Right cardiac atrium (tissue), 5 donors: ENCODE measurements around the gene RCOR2. TPM values are rescaled to one million over a fixed set of nuclear protein-coding genes. Genes with fewer than 3 reads are reported as not detected.

Experiments used
- ATAC-seq, 2 donors: fragments of 200-7000 bp; cut with Tn5 transposase; one replicate each; pipeline versions ENCODE4 v1.8.0 to v1.9.1; 2020; ENCODE audit warnings: moderate library complexity in 2 of 2, mild to moderate bottlenecking in 1 of 2
- DNase-seq, 3 donors: peaks; one replicate each; pipeline ENCODE4 v3.0.0-alpha.2; 2020
- H3K27ac ChIP-seq: one replicate; pipeline ENCODE4 v1.5.1; 2013; ENCODE audit warnings: mild to moderate bottlenecking, low read length, control low read depth, moderate library complexity
- H3K27me3 ChIP-seq: one replicate; pipeline ENCODE4 v1.6.1; 2013; ENCODE audit not compliant: control insufficient read depth, insufficient read depth
- H3K4me1 ChIP-seq: one replicate; pipeline ENCODE4 v1.6.1; 2013; ENCODE audit warnings: low read length; ENCODE audit not compliant: control insufficient read depth, insufficient read depth
- H3K4me3 ChIP-seq: one replicate; pipeline ENCODE4 v1.5.1; 2013; ENCODE audit warnings: low read length, control low read depth
- H3K9me3 ChIP-seq: one replicate; pipeline ENCODE4 v1.6.1; 2013; ENCODE audit warnings: low read length; ENCODE audit not compliant: control insufficient read depth
- WGBS: extraction: QIAGEN DNeasy Blood & Tissue Kit; methylation state at CpG from one replicate; pipeline ENCODE4 v1.1.7; 2013; 5-methylcytosine and 5-hydroxymethylcytosine counted together
- intact Hi-C, 4 donors: fragments of 100-400 bp; cut with DNase I; formaldehyde crosslinking; loops; one replicate each; pipeline versions ENCODE4 v1.11.0 to v1.14.0; 2022 to 2023
- polyA plus RNA-seq: library from polyadenylated mRNA; stranded (reverse); fragments of 200-250 nt; gene quantifications from one replicate; pipeline ENCODE4 v1.2.3, GENCODE V29; 2013
- total RNA-seq, 4 donors: library from RNA; stranded (reverse); fragmentation: NEBNext Ultra II Directional; extraction: Animal tissue kit (Norgen Biotek cat#: 25700); gene quantifications; one replicate each; pipeline ENCODE4 v1.2.1, GENCODE V29; 2021
- donor health status: healthy with polysubstance abuse.
- donor health status: DM: no; HTN: yes; CAD: no.
- donor health status: DM: no; HTN: no; CAD: no.
- donor health status: DM: no; HTN: yes; CAD: no; lungs with severe emphysema.
- donor health status: DM: yes; HTN: yes; CAD: no.

Gene RCOR2
- total and polyA plus RNA-seq, 5 donors: 1.6 to 10.1 (median 7.5) TPM

- H3K4me1 ChIP-seq: peaks cover 17% of the 10 kb centered on the region
- no peaks in the 10 kb centered on the region for H3K9me3 ChIP-seq
- intact Hi-C loops: no loop called here
- WGBS: 24% methylated on average over 25 of the region's 25 CpGs
- no peak overlapping the region for H3K4me3 ChIP-seq
- no peaks in the 10 kb centered on the region for H3K27me3 ChIP-seq
- peak overlapping the region; percentile 72 for H3K27ac ChIP-seq
- peak; percentile 53 to 79 (median 74) for DNase-seq
- ATAC-seq: peak; percentile 68 to 81
These were observed 28.5 kb downstream of the RCOR2 start for GRCh38 chr11:63888170-63889086.

DNA sequence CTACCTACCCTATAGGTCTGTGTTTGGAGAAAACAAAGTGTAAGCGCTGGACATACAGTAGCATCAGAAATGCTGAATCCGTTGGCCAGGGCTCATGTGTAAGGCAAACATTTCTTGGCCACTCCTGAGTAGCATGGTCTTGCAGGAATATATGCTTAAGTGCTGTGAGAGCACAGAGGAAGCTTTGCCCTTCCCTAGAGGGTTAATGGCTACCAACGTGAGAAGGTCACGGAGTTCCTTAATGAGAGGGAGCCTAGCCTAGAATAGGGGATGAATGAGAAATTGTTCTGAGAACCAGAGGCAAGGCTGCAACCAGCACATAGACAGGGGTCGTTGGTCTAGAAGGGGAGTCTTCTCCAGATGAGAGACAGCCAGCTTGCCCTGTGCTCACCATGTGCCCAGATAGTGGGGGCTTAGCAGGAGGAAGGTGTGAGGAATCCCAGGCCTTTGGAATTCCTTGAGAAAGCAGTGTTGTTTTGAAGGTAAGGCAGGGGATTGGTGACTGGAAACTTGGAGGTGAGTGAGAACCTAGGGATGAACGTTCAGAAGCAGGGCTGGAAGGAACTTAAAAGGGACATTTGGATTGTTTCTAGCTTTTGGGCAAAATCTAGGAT lies 29.5 kb downstream of the RCOR2 start:
- peaks cover 17% of the 10 kb centered on the region for H3K4me1 ChIP-seq
- ATAC-seq (no peak), DNase-seq (peak in 1 of 3 donors; percentile 5)
- no peaks in the 10 kb centered on the region for H3K9me3 ChIP-seq
- H3K27ac ChIP-seq: peak overlapping the region; percentile 38
- H3K4me3 ChIP-seq: no peak overlapping the region
- no peaks in the 10 kb centered on the region for H3K27me3 ChIP-seq
- 40% methylated on average over 6 of the region's 6 CpGs for WGBS
- intact Hi-C loops: no loop called here

GRCh38 chr11:63884196-63884932 lies 32.6 kb downstream of the RCOR2 start:
- intact Hi-C loops: no loop called here
- DNase-seq (peak in 1 of 3 donors; percentile 7), ATAC-seq (no peak)
- Histone ChIP-seq H3K27me3 (no peaks in the 10 kb centered on the region), H3K27ac (no peak overlapping the region), H3K4me3 (no peak overlapping the region), H3K4me1 (peaks cover 21% of the 10 kb centered on the region), H3K9me3 (no peaks in the 10 kb centered on the region)
- 91% methylated on average over 4 of the region's 4 CpGs for WGBS

DNA sequence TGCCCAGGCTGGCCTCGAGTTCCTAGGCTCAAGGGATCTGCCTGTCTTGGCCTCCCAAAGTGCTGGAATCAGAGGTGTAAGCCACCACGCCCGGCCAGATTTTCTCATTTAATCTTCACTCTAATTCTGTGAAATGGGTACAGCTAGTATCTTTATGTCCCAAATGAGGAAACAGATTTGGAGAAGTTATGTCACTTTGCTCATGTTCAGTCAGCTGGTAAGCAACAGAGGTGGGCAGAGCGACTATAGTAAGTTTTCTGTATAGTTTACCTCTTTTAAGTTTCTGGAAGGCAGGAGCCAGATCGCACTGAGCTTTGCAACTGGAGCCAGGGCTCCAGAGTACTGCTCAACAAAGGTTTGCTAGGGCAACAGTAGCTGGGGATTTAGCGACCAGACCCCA lies 33.2 kb downstream of the RCOR2 start:
- Histone ChIP-seq H3K4me1 (peaks cover 23% of the 10 kb centered on the region), H3K27ac (no peak overlapping the region)
- intact Hi-C loops: no loop called here

DNA sequence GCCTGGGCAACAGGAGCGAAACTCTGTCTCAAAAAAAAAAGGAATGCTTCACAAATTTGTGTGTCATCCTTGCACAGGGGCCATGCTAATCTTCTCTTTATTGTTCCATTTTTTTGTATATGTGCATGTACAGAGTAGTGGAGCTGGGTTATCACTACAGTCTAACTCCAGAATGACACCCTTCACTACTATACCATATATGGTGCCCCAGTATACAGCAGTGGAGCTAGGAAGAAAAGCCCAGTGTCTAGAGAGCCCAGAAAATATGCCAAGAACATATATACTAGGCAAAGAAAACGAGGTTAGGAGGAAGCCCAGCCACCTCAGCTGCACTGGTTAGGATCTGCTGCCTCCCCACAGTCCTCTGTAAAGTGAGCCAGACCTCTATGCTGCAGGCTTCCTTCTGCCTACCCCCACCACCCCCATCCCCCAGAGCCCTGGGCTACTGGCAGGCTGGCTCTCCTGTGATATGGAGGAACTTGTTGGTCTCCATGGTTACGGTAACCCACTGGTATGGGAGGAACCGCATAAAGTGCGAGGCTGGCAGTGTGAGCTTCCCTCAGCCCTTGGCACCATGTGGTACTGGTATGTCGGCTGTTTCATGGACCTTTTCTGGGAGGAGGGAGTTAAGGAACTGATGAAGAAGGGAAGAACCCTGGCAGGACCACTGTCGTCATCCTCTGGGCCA lies 34.3 kb downstream of the RCOR2 start:
- no peak overlapping the region for H3K4me3 ChIP-seq
- H3K9me3 ChIP-seq: no peaks in the 10 kb centered on the region
- intact Hi-C loops: no loop called here
- no peaks in the 10 kb centered on the region for H3K27me3 ChIP-seq
- peak; percentile 50 to 51 for ATAC-seq
- no peak overlapping the region for H3K27ac ChIP-seq
- DNase-seq: peak in 2 of 3 donors; percentile 37 to 63
- peaks cover 15% of the 10 kb centered on the region for H3K4me1 ChIP-seq
- WGBS: 77% methylated on average over 7 of the region's 7 CpGs

More for the DNA sequence above, 33.2 kb downstream of the RCOR2 start:
- Histone ChIP-seq H3K27me3 (no peaks in the 10 kb centered on the region), H3K9me3 (no peaks in the 10 kb centered on the region), H3K4me3 (no peak overlapping the region)
- DNase-seq (peak in 1 of 3 donors; percentile 3), ATAC-seq (no peak)
- 90% methylated on average over 6 of the region's 6 CpGs for WGBS

DNA sequence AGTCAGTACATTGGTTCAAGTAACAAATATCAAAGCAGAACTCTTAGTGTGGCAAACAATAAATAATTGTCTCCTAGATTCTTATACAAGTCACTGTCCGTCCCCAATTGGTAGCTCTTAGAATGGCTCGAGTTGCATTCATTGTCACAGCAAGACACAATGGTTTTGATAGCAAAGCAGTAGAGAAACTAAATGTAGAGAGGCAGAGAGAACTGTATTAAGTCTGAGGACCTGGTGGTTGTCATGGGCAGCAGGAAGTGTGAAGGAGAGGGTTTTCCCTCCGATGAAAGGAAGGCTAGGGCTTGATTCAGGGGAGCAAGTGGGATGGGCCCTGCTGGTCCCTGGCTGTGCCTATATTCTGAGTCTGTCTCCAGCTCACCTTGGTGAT lies 36.6 kb downstream of the RCOR2 start:
- H3K27ac ChIP-seq: no peak overlapping the region
- DNase-seq: peak in 1 of 3 donors; percentile 1
- no peak for ATAC-seq
- WGBS: 43% methylated on average over 3 of the region's 3 CpGs
- intact Hi-C loops: no loop called here
- peaks cover 13% of the 10 kb centered on the region for H3K4me1 ChIP-seq
- H3K27me3 ChIP-seq: no peaks in the 10 kb centered on the region
- H3K4me3 ChIP-seq: no peak overlapping the region
- no peaks in the 10 kb centered on the region for H3K9me3 ChIP-seq

GRCh38 chr11:63879598-63880402 lies 37.2 kb downstream of the RCOR2 start:
- Histone ChIP-seq H3K9me3 (no peaks in the 10 kb centered on the region), H3K4me3 (no peak overlapping the region), H3K27me3 (no peaks in the 10 kb centered on the region), H3K27ac (no peak overlapping the region), H3K4me1 (peaks cover 16% of the 10 kb centered on the region)
- ATAC-seq: no peak
- intact Hi-C loops: no loop called here
- DNase-seq: no peak
- WGBS: 31% methylated on average over 2 of the region's 2 CpGs

DNA sequence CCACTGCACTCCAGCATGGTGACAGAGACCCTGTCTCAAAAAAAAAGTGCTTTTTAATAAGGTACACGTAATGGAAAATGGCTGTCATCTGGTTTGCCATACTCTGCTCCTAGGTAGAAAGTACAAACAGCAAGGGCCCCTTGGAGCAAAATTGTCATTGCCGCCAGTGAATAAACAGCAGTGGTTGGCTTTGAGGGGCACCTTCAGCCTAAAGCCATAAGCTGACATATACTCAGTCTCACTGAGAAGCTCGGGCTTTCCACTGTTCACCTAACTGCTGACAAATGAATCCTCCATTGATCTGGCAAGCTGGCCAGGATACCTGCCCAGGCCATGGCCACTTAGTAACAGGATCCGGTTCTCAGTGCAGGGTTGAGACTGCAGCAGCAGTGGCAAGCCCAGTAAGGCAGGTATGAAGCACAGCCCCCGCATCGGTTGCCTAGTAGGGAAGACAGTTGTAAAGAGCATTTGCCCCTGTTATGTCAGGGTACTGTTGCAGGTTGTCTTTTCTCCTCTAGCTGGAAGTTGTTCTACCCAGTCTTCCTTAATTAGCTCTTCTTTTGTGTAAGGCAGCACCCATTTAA lies 39.2 kb downstream of the RCOR2 start:
- WGBS: 93% methylated on average over 6 of the region's 6 CpGs
- Histone ChIP-seq H3K9me3 (no peaks in the 10 kb centered on the region), H3K27ac (no peak overlapping the region), H3K4me3 (no peak overlapping the region), H3K27me3 (no peaks in the 10 kb centered on the region), H3K4me1 (peaks cover 22% of the 10 kb centered on the region)
- DNase-seq (no peak), ATAC-seq (no peak)
- intact Hi-C loops: no loop called here

GRCh38 chr11:63876616-63877015 lies 40.3 kb downstream of the RCOR2 start:
- Histone ChIP-seq H3K9me3 (no peaks in the 10 kb centered on the region), H3K27ac (peak overlapping the region; percentile 24), H3K27me3 (no peaks in the 10 kb centered on the region), H3K4me3 (no peak overlapping the region), H3K4me1 (peaks cover 28% of the 10 kb centered on the region)
- DNase-seq (no peak), ATAC-seq (no peak)
- intact Hi-C loops: no loop called here
- 84% methylated on average over 6 of the region's 6 CpGs for whole genome bisulfite sequencing
